ENCODE results near the gene PCDHGA6. TPM values are rescaled to one million over a fixed set of nuclear protein-coding genes. Genes with fewer than 3 reads are reported as not detected.
A peak's percentile ranks its signal among the peaks of the same experiment; 100 is the strongest.
"Not testable (repeated sequence)": the region's sequence is repeated elsewhere in the genome, so short reads cannot be mapped to it uniquely, and the experiment has no call there.

The PCDHGA6 gene
- 8.1 TPM for polyA plus RNA-seq (ENCODE audit: insufficient read length)
- long read RNA-seq, donor 1, full-length matches to known transcripts = 7 of 7 reads
- long read RNA-seq, donor 1, partial matches to known transcripts = 0 of 7 reads
- long read RNA-seq, donor 1, other reads (novel, unspliced or antisense) = 0 of 7 reads
- long read RNA-seq, donor 2, full-length matches to known transcripts = 1 of 1 reads
- long read RNA-seq, donor 2, partial matches to known transcripts = 0 of 1 reads
- long read RNA-seq, donor 2, other reads (novel, unspliced or antisense) = 0 of 1 reads
- long read RNA-seq, donor 3, full-length matches to known transcripts = 8 of 8 reads
- long read RNA-seq, donor 3, partial matches to known transcripts = 0 of 8 reads
- long read RNA-seq, donor 3, other reads (novel, unspliced or antisense) = 0 of 8 reads
- long read RNA-seq, donor 4, full-length matches to known transcripts = 1 of 1 reads
- long read RNA-seq, donor 4, partial matches to known transcripts = 0 of 1 reads
- long read RNA-seq, donor 4, other reads (novel, unspliced or antisense) = 0 of 1 reads
- long read RNA-seq, donor 5, full-length matches to known transcripts = 6 of 6 reads
- long read RNA-seq, donor 5, partial matches to known transcripts = 0 of 6 reads
- long read RNA-seq, donor 5, other reads (novel, unspliced or antisense) = 0 of 6 reads
- long read RNA-seq, donor 6 = 0 reads
- long read RNA-seq, donor 7, full-length matches to known transcripts = 6 of 6 reads
- long read RNA-seq, donor 7, partial matches to known transcripts = 0 of 6 reads
- long read RNA-seq, donor 7, other reads (novel, unspliced or antisense) = 0 of 6 reads
- long read RNA-seq, donor 8, full-length matches to known transcripts = 2 of 2 reads
- long read RNA-seq, donor 8, partial matches to known transcripts = 0 of 2 reads
- long read RNA-seq, donor 8, other reads (novel, unspliced or antisense) = 0 of 2 reads

- DNase-seq = no peak
Observed at GRCh38 chr5:141373673-141374317, at the start of gene PCDHGA6. Gene PCDHGA6, plus strand, starts transcription at chr5:141373891. Its CDS starts 193 bp downstream, at chr5:141374084.

GRCh38 chr5:141326088-141326854 lies 47.4 kb upstream of the PCDHGA6 start:
- no peak for DNase-seq

- DNase-seq = no peak
Observed at GRCh38 chr5:141328231-141328630, 45.5 kb upstream of the PCDHGA6 start.

- DNase-seq = no peak
Observed at GRCh38 chr5:141330299-141331080, 43.2 kb upstream of the PCDHGA6 start, which contains the start of gene PCDHGA1. Gene PCDHGA1, plus strand, starts transcription at chr5:141330514.

- DNase-seq = not testable (repeated sequence)
Observed at GRCh38 chr5:141332571-141332970, 41.1 kb upstream of the PCDHGA6 start.

GRCh38 chr5:141338538-141339306 lies 35.0 kb upstream of the PCDHGA6 start, which contains the start of gene PCDHGA2:
Gene PCDHGA2, plus strand, starts transcription at chr5:141338760.
- peak; percentile 63 for DNase-seq

GRCh38 chr5:141340781-141341354 lies 32.8 kb upstream of the PCDHGA6 start:
- DNase-seq = not testable (repeated sequence)

- DNase-seq = no peak
Observed at GRCh38 chr5:141342773-141343172, 30.9 kb upstream of the PCDHGA6 start.

- DNase-seq = no peak
Observed at GRCh38 chr5:141343242-141343952, 30.3 kb upstream of the PCDHGA6 start, which contains the start of gene PCDHGA3. Gene PCDHGA3, plus strand, starts transcription at chr5:141343829. Its CDS starts 205 bp downstream, at chr5:141344034.

- DNase-seq = no peak
Observed at GRCh38 chr5:141343953-141344463, 29.7 kb upstream of the PCDHGA6 start.

GRCh38 chr5:141345327-141345726 lies 28.4 kb upstream of the PCDHGA6 start:
- no peak for DNase-seq

- DNase-seq = not testable (repeated sequence)
Observed at GRCh38 chr5:141346017-141346416, 27.7 kb upstream of the PCDHGA6 start.

GRCh38 chr5:141349917-141350619 lies 23.6 kb upstream of the PCDHGA6 start, which contains the start of gene PCDHGB1:
Gene PCDHGB1, plus strand, starts transcription at chr5:141350099. Its CDS starts 162 bp downstream, at chr5:141350261.
- no peak for DNase-seq

GRCh38 chr5:141351591-141351990 lies 22.1 kb upstream of the PCDHGA6 start:
- no peak for DNase-seq

- no peak for DNase-seq
Observed at GRCh38 chr5:141354900-141355469, 18.7 kb upstream of the PCDHGA6 start, which contains the start of gene PCDHGA4. Gene PCDHGA4, plus strand, starts transcription at chr5:141355021. Its CDS starts 87 bp downstream, at chr5:141355108.

- no peak for DNase-seq
Observed at GRCh38 chr5:141355641-141356040, 18.1 kb upstream of the PCDHGA6 start.

GRCh38 chr5:141356133-141356532 lies 17.6 kb upstream of the PCDHGA6 start:
- no peak for DNase-seq
